ENCODE measurements around the gene ACSM2A. TPM values are rescaled to one million over a fixed set of nuclear protein-coding genes. Genes with fewer than 3 reads are reported as not detected.

The ACSM2A gene
- total RNA-seq, 1 experiment from 2014 or later: not detected

GRCh38 chr16:20411055-20411454 is 40.3 kb upstream of the ACSM2A start:
- Histone ChIP-seq H3K36me3 (ENCODE audit: control insufficient read depth in 1 of 2, insufficient read depth in 2 of 2, low read length in 2 of 2) (no peaks in the 10 kb centered on the region), H2AFZ (ENCODE audit: low read depth, low read length, poor library complexity, severe bottlenecking) (no peak overlapping the region), H3K9me3 (ENCODE audit: control insufficient read depth in 1 of 2, insufficient read depth in 1 of 2, low read depth in 1 of 2, low read length in 2 of 2) (no peaks in the 10 kb centered on the region), H3K4me1 (ENCODE audit: control insufficient read depth in 1 of 2, insufficient read depth in 2 of 2, low read length in 2 of 2) (no peaks in the 10 kb centered on the region), H3K27ac (ENCODE audit: low read depth, low read length) (no peak overlapping the region), H3K4me3 (replicated peaks in 1 of 2; ENCODE audit: low read depth in 1 of 2, low read length in 2 of 2) (no peak overlapping the region), H3K9me2 (ENCODE audit: insufficient read depth) (no peaks in the 10 kb centered on the region), H3K9ac (ENCODE audit: low read length) (no peak overlapping the region), H3K27me3 (ENCODE audit: insufficient read depth, low read length) (peaks cover 24% of the 10 kb centered on the region), H3K79me2 (ENCODE audit: insufficient read depth, low read length) (no peaks in the 10 kb centered on the region), H3K4me2 (ENCODE audit: low read length) (no peak overlapping the region), H4K20me1 (ENCODE audit: insufficient read depth) (no peaks in the 10 kb centered on the region)
- no peak for DNase-seq (ENCODE audit: low read depth, low spot score)
- CTCF ChIA-PET: no interaction called here
- RAD21 ChIA-PET (ENCODE audit: low non-redundant PET in 1 of 2, low total read pairs in 2 of 2, uncharacterized antibody in 2 of 2, unreplicated experiment in 2 of 2): no interaction called here
- no peak for ATAC-seq
- BruUV-seq (replicated peaks): no TSS peak
- intact Hi-C loops (cut with micrococcal nuclease): no loop called here
- TF ChIP-seq EZH2 (IDR thresholded peaks at IDR 0.05) (no peak), ATF3 (IDR thresholded peaks at IDR 0.05) (no peak), SP1 (IDR thresholded peaks at IDR 0.05; ENCODE audit: low read depth) (no peak), YY1 (IDR thresholded peaks at IDR 0.05; ENCODE audit: extremely low read depth, insufficient replicate concordance, low read depth, low read length) (no peak), ZBTB33 (IDR thresholded peaks at IDR 0.05; ENCODE audit: extremely low read depth, insufficient replicate concordance, low read length) (no peak)
- POLR2A ChIA-PET: no interaction called here

- Histone ChIP-seq H3K9me3 (ENCODE audit: control insufficient read depth in 1 of 2, insufficient read depth in 1 of 2, low read depth in 1 of 2, low read length in 2 of 2) (no peaks in the 10 kb centered on the region), H3K4me2 (ENCODE audit: low read length) (no peak overlapping the region), H3K4me3 (replicated peaks in 1 of 2; ENCODE audit: low read depth in 1 of 2, low read length in 2 of 2) (no peak overlapping the region), H3K79me2 (ENCODE audit: insufficient read depth, low read length) (no peaks in the 10 kb centered on the region), H2AFZ (ENCODE audit: low read depth, low read length, poor library complexity, severe bottlenecking) (no peak overlapping the region), H3K27me3 (ENCODE audit: insufficient read depth, low read length) (peaks cover 26% of the 10 kb centered on the region), H3K27ac (ENCODE audit: low read depth, low read length) (no peak overlapping the region), H3K9me2 (ENCODE audit: insufficient read depth) (no peaks in the 10 kb centered on the region), H3K9ac (ENCODE audit: low read length) (no peak overlapping the region), H3K36me3 (ENCODE audit: control insufficient read depth in 1 of 2, insufficient read depth in 2 of 2, low read length in 2 of 2) (no peaks in the 10 kb centered on the region), H3K4me1 (ENCODE audit: control insufficient read depth in 1 of 2, insufficient read depth in 2 of 2, low read length in 2 of 2) (no peaks in the 10 kb centered on the region), H4K20me1 (ENCODE audit: insufficient read depth) (no peaks in the 10 kb centered on the region)
- TF ChIP-seq YY1 (IDR thresholded peaks at IDR 0.05; ENCODE audit: extremely low read depth, insufficient replicate concordance, low read depth, low read length): no peak
- TF ChIP-seq FOSL1 (IDR thresholded peaks at IDR 0.05; ENCODE audit: low read depth): no peak
- TF ChIP-seq POLR2AphosphoS5 (IDR thresholded peaks at IDR 0.05; ENCODE audit: low read depth, low read length): no peak
- TF ChIP-seq ATF3 (IDR thresholded peaks at IDR 0.05): no peak
- no peak for TF ChIP-seq SP1 (IDR thresholded peaks at IDR 0.05; ENCODE audit: low read depth)
- TF ChIP-seq ELF1 (IDR thresholded peaks at IDR 0.05; ENCODE audit: borderline replicate concordance, low read depth): no peak
- TF ChIP-seq EZH2 (IDR thresholded peaks at IDR 0.05): no peak
- no peak for TF ChIP-seq EGR1 (IDR thresholded peaks at IDR 0.05; ENCODE audit: low read depth)
- TF ChIP-seq CEBPB (IDR thresholded peaks at IDR 0.05; ENCODE audit: low read depth): no peak
- no peak for TF ChIP-seq ZFX (IDR thresholded peaks at IDR 0.05)
- TF ChIP-seq SRF (IDR thresholded peaks at IDR 0.05; ENCODE audit: low read depth): no peak
- TF ChIP-seq ZBTB33 (IDR thresholded peaks at IDR 0.05; ENCODE audit: extremely low read depth, insufficient replicate concordance, low read length): no peak
- TF ChIP-seq ZNF274 (IDR thresholded peaks at IDR 0.05; ENCODE audit: low read depth, low read length): no peak
- no peak for TF ChIP-seq EZH2phosphoT487 (IDR thresholded peaks at IDR 0.05; ENCODE audit: borderline replicate concordance)
- no peak for TF ChIP-seq POLR2A (IDR thresholded peaks at IDR 0.05; ENCODE audit: borderline replicate concordance, extremely low read depth, insufficient read depth, insufficient read length)
- no peak for TF ChIP-seq RAD21 (IDR thresholded peaks at IDR 0.05; ENCODE audit: low read depth)
- ChIA-PET RAD21 (ENCODE audit: low non-redundant PET in 1 of 2, low total read pairs in 2 of 2, uncharacterized antibody in 2 of 2, unreplicated experiment in 2 of 2) (no interaction called here), POLR2A (no interaction called here), CTCF (no interaction called here)
- intact Hi-C loops (cut with micrococcal nuclease): no loop called here
- BruUV-seq (replicated peaks): no TSS peak
- ATAC-seq (no peak), DNase-seq (ENCODE audit: low read depth, low spot score) (no peak)
Measured at GRCh38 chr16:20415541-20415940, 35.8 kb upstream of the ACSM2A start.

Data from HCT116 (cell line).